ENCODE data around the gene DNAJB1.

- TF ChIP-seq POLR2A (IDR thresholded peaks at IDR 0.05) = no peak
- TF ChIP-seq, protein P1, sequence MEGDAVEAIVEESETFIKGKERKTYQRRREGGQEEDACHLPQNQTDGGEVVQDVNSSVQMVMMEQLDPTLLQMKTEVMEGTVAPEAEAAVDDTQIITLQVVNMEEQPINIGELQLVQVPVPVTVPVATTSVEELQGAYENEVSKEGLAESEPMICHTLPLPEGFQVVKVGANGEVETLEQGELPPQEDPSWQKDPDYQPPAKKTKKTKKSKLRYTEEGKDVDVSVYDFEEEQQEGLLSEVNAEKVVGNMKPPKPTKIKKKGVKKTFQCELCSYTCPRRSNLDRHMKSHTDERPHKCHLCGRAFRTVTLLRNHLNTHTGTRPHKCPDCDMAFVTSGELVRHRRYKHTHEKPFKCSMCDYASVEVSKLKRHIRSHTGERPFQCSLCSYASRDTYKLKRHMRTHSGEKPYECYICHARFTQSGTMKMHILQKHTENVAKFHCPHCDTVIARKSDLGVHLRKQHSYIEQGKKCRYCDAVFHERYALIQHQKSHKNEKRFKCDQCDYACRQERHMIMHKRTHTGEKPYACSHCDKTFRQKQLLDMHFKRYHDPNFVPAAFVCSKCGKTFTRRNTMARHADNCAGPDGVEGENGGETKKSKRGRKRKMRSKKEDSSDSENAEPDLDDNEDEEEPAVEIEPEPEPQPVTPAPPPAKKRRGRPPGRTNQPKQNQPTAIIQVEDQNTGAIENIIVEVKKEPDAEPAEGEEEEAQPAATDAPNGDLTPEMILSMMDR (IDR thresholded peaks at IDR 0.05 in 4 of 5, conservative IDR thresholded peaks at IDR 0.05 in 1 of 5) = no peak
Observed at GRCh38 chr19:14515501-14516047, 2.6 kb downstream of the DNAJB1 start.
